Measurements from ENCODE around the gene CPPED1. TPM values are rescaled to one million over a fixed set of nuclear protein-coding genes. Genes with fewer than 3 reads are reported as not detected.

Gene CPPED1
- total and polyA plus RNA-seq, 10 of the 15 experiments (the other 5 are each of a cell fraction or from before 2014, with no cell fraction given) = 7.1 to 39.0 (median 16.0) TPM

DNA sequence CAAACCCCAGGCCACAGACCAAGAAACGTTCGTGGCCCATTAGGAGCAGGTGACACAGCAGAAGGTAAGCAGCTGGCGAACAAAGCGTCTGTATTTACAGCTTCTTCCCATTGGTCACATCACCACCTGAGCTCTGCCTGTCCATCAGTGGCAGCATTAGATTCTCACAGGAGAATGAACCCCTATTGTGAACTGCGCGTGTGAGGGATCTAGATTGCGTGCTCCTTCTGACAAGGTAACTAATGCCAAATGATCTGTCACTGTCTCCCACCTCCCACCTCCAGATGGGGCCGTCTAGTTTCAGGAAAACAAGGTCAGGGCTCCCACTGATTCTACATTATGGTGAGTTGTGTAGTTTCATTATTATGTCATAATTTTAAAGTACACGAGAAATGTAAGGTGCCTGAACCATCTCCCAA, 186.3 kb downstream of the CPPED1 start (continued):
- TF ChIP-seq CHD1 (IDR thresholded peaks at IDR 0.05; ENCODE audit: low read depth, low read length) (no peak), BRCA1 (IDR thresholded peaks at IDR 0.05; ENCODE audit: low read depth, low read length) (no peak), RFX5 (IDR thresholded peaks at IDR 0.05; ENCODE audit: low read depth, low read length) (no peak), ATF7 (IDR thresholded peaks at IDR 0.05; ENCODE audit: low read depth) (peak; percentile 68; the same call in 1 of the 2 replicates), RAD51 (IDR thresholded peaks at IDR 0.05) (no peak), STAT1 (conservative IDR thresholded peaks at IDR 0.05) (no peak), RUNX3 (IDR thresholded peaks at IDR 0.05; ENCODE audit: low read length) (peak; percentile 62), CBFB (IDR thresholded peaks at IDR 0.05; ENCODE audit: low read depth) (no peak), MYB (IDR thresholded peaks at IDR 0.05; ENCODE audit: borderline replicate concordance, low read depth, low read length) (no peak), ZBTB40 (IDR thresholded peaks at IDR 0.05; ENCODE audit: borderline replicate concordance) (no peak), TCF3 (IDR thresholded peaks at IDR 0.05; ENCODE audit: borderline replicate concordance, insufficient read depth, low read depth, low read length) (no peak), POLR2AphosphoS5 (IDR thresholded peaks at IDR 0.05; ENCODE audit: low read length) (no peak), ZNF384 (IDR thresholded peaks at IDR 0.05; ENCODE audit: borderline replicate concordance, low read depth, low read length) (no peak), SRF (IDR thresholded peaks at IDR 0.05; ENCODE audit: low read depth in 2 of 2, low read length in 2 of 2) (no peak), BCLAF1 (IDR thresholded peaks at IDR 0.05) (no peak), CBX3 (IDR thresholded peaks at IDR 0.05; ENCODE audit: borderline replicate concordance, low read depth) (no peak), MTA2 (IDR thresholded peaks at IDR 0.05; ENCODE audit: low read depth) (peak; percentile 41), NRF1 (conservative IDR thresholded peaks at IDR 0.05; ENCODE audit: low read depth, low read length) (no peak), NFIC (IDR thresholded peaks at IDR 0.05; ENCODE audit: low read depth, low read length) (peak; percentile 72; the same call in 1 of the 2 replicates), ZNF207 (IDR thresholded peaks at IDR 0.05; ENCODE audit: borderline replicate concordance) (no peak)
- TF ChIP-seq, protein P1, sequence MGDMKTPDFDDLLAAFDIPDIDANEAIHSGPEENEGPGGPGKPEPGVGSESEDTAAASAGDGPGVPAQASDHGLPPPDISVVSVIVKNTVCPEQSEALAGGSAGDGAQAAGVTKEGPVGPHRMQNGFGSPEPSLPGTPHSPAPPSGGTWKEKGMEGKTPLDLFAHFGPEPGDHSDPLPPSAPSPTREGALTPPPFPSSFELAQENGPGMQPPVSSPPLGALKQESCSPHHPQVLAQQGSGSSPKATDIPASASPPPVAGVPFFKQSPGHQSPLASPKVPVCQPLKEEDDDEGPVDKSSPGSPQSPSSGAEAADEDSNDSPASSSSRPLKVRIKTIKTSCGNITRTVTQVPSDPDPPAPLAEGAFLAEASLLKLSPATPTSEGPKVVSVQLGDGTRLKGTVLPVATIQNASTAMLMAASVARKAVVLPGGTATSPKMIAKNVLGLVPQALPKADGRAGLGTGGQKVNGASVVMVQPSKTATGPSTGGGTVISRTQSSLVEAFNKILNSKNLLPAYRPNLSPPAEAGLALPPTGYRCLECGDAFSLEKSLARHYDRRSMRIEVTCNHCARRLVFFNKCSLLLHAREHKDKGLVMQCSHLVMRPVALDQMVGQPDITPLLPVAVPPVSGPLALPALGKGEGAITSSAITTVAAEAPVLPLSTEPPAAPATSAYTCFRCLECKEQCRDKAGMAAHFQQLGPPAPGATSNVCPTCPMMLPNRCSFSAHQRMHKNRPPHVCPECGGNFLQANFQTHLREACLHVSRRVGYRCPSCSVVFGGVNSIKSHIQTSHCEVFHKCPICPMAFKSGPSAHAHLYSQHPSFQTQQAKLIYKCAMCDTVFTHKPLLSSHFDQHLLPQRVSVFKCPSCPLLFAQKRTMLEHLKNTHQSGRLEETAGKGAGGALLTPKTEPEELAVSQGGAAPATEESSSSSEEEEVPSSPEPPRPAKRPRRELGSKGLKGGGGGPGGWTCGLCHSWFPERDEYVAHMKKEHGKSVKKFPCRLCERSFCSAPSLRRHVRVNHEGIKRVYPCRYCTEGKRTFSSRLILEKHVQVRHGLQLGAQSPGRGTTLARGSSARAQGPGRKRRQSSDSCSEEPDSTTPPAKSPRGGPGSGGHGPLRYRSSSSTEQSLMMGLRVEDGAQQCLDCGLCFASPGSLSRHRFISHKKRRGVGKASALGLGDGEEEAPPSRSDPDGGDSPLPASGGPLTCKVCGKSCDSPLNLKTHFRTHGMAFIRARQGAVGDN (IDR thresholded peaks at IDR 0.05) = no peak
- TF ChIP-seq, protein P2, sequence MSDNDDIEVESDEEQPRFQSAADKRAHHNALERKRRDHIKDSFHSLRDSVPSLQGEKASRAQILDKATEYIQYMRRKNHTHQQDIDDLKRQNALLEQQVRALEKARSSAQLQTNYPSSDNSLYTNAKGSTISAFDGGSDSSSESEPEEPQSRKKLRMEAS (IDR thresholded peaks at IDR 0.05; ENCODE audit: low read depth, low read length) = no peak
